ENCODE measurements around the gene IL4I1.

IL4I1 gene

GRCh38 chr19:49887037-49887664, 9.5 kb downstream of the IL4I1 start:
- no peaks in the 10 kb centered on the region for H3K27me3 ChIP-seq (ENCODE audit: control insufficient read depth, insufficient read depth, low read length)
- H3K36me3 ChIP-seq (ENCODE audit: control insufficient read depth, insufficient read depth, low read length), result peaks cover 29% of the 10 kb centered on the region
- DNase-seq (ENCODE audit: low read depth, low spot score), result no peak
- WGBS (ENCODE audit: insufficient coverage, insufficient read length), result no CpG with 5 or more reads among the region's 23 CpGs
- H3K4me3 ChIP-seq (ENCODE audit: low read length), result no peak overlapping the region
- peaks cover 2% of the 10 kb centered on the region; the same call in 1 of the 2 replicates for H3K4me1 ChIP-seq (ENCODE audit: control insufficient read depth, insufficient read depth, low read length)
- no peaks in the 10 kb centered on the region for H3K9me3 ChIP-seq (ENCODE audit: control insufficient read depth, insufficient read depth, low read length)
- no peak overlapping the region for H3K27ac ChIP-seq (ENCODE audit: low read length)

DNA sequence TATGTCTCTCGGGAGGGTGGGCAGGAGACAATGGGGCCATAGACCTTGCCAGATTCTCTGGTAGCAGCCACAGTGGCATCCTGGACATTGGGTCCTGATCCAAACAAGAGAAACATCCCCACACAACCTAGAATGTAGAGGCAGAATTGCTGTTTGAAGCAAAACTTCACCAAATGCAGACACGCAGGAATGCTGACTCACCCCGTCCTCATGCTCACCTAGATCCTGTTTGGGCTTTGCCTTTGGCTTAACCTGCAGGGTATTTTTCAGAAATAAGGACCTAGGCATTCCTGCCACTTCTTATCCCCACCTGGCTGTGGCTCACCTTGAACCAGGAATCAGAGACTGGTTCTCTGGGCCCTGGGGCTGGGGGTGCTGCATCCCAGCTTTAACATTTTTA, 11.9 kb downstream of the IL4I1 start:
- H3K36me3 ChIP-seq (ENCODE audit: control insufficient read depth, insufficient read depth, low read length), result peaks cover 46% of the 10 kb centered on the region

DNA sequence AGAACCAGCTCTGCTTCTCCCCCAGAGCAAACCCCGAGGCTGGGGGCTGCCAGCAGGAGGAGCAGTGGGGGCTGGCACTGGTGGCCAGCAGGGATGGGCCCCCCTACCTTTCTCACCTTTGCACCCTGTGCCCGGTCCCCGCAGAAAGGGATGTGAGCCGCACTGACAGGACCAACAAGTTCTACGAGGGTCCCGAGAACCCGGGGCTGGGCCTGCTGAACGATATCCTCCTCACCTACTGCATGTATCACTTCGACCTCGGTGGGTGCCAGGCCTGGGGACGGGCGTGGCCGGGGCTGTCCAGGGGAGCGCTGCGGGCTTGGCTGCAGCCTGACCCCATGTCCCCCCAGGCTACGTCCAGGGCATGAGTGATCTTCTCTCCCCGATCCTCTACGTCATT, 12.6 kb downstream of the IL4I1 start:
- H3K27ac ChIP-seq (ENCODE audit: low read length), result no peak overlapping the region
- H3K9me3 ChIP-seq (ENCODE audit: control insufficient read depth, insufficient read depth, low read length), result no peaks in the 10 kb centered on the region
- H3K27me3 ChIP-seq (ENCODE audit: control insufficient read depth, insufficient read depth, low read length), result no peaks in the 10 kb centered on the region
- no peak overlapping the region for H3K4me3 ChIP-seq (ENCODE audit: low read length)
- peaks cover 1% of the 10 kb centered on the region for H3K4me1 ChIP-seq (ENCODE audit: control insufficient read depth, insufficient read depth, low read length)
- WGBS (ENCODE audit: insufficient coverage, insufficient read length), result no CpG with 5 or more reads among the region's 18 CpGs
- H3K36me3 ChIP-seq (ENCODE audit: control insufficient read depth, insufficient read depth, low read length), result peaks cover 46% of the 10 kb centered on the region
- DNase-seq (ENCODE audit: low read depth, low spot score), result no peak

More for the DNA sequence above, 11.9 kb downstream of the IL4I1 start:
- H3K27me3 ChIP-seq (ENCODE audit: control insufficient read depth, insufficient read depth, low read length), result no peaks in the 10 kb centered on the region
- no peaks in the 10 kb centered on the region; the same call in 1 of the 2 replicates for H3K4me1 ChIP-seq (ENCODE audit: control insufficient read depth, insufficient read depth, low read length)
- no peak overlapping the region for H3K4me3 ChIP-seq (ENCODE audit: low read length)
- WGBS (ENCODE audit: insufficient coverage, insufficient read length), result no CpG with 5 or more reads among the region's 3 CpGs
- DNase-seq (ENCODE audit: low read depth, low spot score), result no peak
- H3K9me3 ChIP-seq (ENCODE audit: control insufficient read depth, insufficient read depth, low read length), result no peaks in the 10 kb centered on the region
- no peak overlapping the region for H3K27ac ChIP-seq (ENCODE audit: low read length)

DNA sequence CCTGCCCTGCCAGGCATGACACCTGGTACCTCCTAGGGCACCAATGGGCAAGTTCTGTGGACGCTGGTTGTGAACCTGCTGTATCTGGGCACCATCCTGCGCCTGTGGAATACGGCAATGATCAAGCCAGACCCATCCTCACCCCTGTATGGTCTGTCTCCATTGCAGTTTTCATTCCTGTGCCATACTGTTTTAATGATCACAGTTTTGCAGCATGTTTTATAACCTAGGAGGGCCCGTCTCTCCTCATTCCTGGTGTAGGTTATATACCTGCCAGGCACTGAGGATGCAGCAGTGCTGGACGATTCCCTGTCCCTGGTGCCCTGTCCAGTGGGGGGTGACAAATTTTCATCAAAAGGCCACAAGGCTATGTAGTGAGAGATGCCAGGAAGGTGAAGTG, 13.6 kb downstream of the IL4I1 start:
- Histone ChIP-seq H3K4me3 (ENCODE audit: low read length) (no peak overlapping the region), H3K4me1 (ENCODE audit: control insufficient read depth, insufficient read depth, low read length) (peaks cover 3% of the 10 kb centered on the region), H3K27ac (ENCODE audit: low read length) (no peak overlapping the region), H3K27me3 (ENCODE audit: control insufficient read depth, insufficient read depth, low read length) (no peaks in the 10 kb centered on the region), H3K36me3 (ENCODE audit: control insufficient read depth, insufficient read depth, low read length) (peaks cover 46% of the 10 kb centered on the region), H3K9me3 (ENCODE audit: control insufficient read depth, insufficient read depth, low read length) (no peaks in the 10 kb centered on the region)
- no CpG with 5 or more reads among the region's 5 CpGs for WGBS (ENCODE audit: insufficient coverage, insufficient read length)
- no peak for DNase-seq (ENCODE audit: low read depth, low spot score)

DNA sequence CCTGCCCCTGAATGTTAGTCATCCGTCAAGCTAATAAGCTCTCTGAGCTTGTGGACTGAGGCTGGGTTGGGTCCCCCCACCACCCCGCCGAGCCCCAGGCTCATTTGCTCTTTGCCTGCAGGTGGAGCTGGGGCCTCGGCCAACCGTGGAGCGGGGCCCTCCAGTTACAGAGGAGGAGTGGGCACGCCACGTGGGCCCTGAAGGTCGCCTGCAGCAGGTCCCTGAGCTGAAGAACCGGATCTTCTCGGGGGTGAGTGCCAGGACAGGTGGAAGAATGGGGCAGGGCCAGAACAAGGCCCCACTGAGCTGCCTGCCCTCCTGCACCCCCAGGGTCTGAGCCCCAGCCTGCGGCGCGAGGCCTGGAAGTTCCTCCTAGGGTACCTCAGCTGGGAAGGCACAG, 14.0 kb downstream of the IL4I1 start:
- H3K4me1 ChIP-seq (ENCODE audit: control insufficient read depth, insufficient read depth, low read length), result peaks cover 3% of the 10 kb centered on the region
- no peaks in the 10 kb centered on the region for H3K9me3 ChIP-seq (ENCODE audit: control insufficient read depth, insufficient read depth, low read length)
- peaks cover 46% of the 10 kb centered on the region for H3K36me3 ChIP-seq (ENCODE audit: control insufficient read depth, insufficient read depth, low read length)
- no peak overlapping the region for H3K27ac ChIP-seq (ENCODE audit: low read length)
- H3K27me3 ChIP-seq (ENCODE audit: control insufficient read depth, insufficient read depth, low read length), result no peaks in the 10 kb centered on the region
- WGBS (ENCODE audit: insufficient coverage, insufficient read length), result no CpG with 5 or more reads among the region's 14 CpGs
- DNase-seq (ENCODE audit: low read depth, low spot score), result no peak
- no peak overlapping the region for H3K4me3 ChIP-seq (ENCODE audit: low read length)

DNA sequence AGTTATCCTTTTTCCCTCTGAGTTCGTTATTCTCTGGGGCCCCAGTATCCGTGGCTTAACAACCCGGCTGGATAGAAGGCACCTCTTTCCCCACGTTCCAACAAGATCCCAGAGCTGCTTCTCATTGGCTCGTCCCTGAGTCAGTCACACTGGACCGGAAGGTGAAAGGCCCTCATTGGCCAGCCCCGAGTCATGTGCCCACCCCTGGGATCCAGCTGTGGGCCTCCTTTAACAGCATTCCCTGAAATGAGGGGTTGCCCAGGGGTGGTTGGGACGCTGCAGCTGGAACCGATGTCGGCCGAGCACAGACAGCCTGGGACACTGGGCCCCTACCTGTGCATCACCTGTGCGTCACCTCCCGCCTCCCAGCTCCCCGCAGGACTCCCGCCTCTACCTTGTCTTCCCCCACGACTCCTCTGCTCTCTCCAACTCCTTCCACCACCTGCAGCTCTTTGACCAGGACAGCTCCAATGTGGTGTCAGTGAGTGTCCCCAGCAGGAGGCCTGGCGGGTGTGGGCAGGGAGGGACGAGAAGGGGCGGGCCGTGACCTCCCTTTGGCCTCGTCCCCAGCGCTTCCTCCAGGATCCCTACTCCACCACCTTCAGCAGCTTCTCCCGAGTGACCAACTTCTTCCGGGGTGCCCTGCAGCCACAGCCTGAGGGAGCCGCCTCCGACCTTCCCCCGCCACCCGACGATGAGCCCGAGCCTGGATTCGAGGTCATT, 14.9 kb downstream of the IL4I1 start:
- peaks cover 3% of the 10 kb centered on the region for H3K4me1 ChIP-seq (ENCODE audit: control insufficient read depth, insufficient read depth, low read length)
- H3K9me3 ChIP-seq (ENCODE audit: control insufficient read depth, insufficient read depth, low read length), result no peaks in the 10 kb centered on the region
- no peak overlapping the region for H3K27ac ChIP-seq (ENCODE audit: low read length)
- no peak overlapping the region for H3K4me3 ChIP-seq (ENCODE audit: low read length)
- peaks cover 43% of the 10 kb centered on the region for H3K36me3 ChIP-seq (ENCODE audit: control insufficient read depth, insufficient read depth, low read length)
- no CpG with 5 or more reads among the region's 31 CpGs for WGBS (ENCODE audit: insufficient coverage, insufficient read length)
- no peaks in the 10 kb centered on the region for H3K27me3 ChIP-seq (ENCODE audit: control insufficient read depth, insufficient read depth, low read length)
- DNase-seq (ENCODE audit: low read depth, low spot score), result no peak

- peaks cover 43% of the 10 kb centered on the region for H3K36me3 ChIP-seq (ENCODE audit: control insufficient read depth, insufficient read depth, low read length)
- H3K27me3 ChIP-seq (ENCODE audit: control insufficient read depth, insufficient read depth, low read length), result no peaks in the 10 kb centered on the region
- no peak overlapping the region for H3K27ac ChIP-seq (ENCODE audit: low read length)
- no CpG with 5 or more reads among the region's 17 CpGs for WGBS (ENCODE audit: insufficient coverage, insufficient read length)
- no peak for DNase-seq (ENCODE audit: low read depth, low spot score)
- H3K9me3 ChIP-seq (ENCODE audit: control insufficient read depth, insufficient read depth, low read length), result no peaks in the 10 kb centered on the region
- H3K4me3 ChIP-seq (ENCODE audit: low read length), result no peak overlapping the region
- peaks cover 3% of the 10 kb centered on the region for H3K4me1 ChIP-seq (ENCODE audit: control insufficient read depth, insufficient read depth, low read length)
These were observed 15.5 kb downstream of the IL4I1 start for GRCh38 chr19:49881186-49881585.

DNA sequence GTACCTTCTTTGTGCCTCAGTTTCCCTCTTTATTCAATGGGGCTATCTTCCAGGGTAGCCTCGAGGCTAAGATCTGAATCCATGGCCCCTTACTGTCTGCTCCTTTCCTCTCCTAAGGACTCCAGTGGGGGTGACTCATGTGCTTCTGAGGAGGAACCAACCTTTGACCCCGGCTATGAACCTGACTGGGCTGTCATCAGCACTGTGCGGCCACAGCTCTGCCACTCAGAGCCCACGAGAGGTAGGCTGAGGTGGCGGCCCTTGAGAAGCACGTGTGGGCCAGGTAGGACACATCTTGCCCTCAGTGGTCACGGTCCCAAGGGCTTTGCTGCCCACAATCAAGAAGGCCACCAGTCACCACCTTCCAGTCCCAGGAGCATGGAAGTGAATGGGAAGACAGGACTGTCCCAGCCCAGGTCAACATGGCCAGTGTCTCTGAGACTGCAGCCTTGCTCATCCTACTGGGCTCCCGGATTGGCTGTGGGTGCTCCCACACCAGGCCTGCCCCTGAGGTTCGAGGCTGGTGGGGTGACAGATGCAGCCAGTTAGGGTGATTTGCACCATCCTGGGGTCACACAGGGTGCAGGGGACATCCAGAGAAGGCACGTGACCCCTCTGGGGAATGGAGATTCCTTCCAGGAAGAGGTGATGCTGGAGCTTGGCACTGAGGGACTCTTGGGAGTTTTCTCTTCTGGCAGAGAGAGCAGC, 16.4 kb downstream of the IL4I1 start:
- no CpG with 5 or more reads among the region's 10 CpGs for WGBS (ENCODE audit: insufficient coverage, insufficient read length)
- peaks cover 43% of the 10 kb centered on the region for H3K36me3 ChIP-seq (ENCODE audit: control insufficient read depth, insufficient read depth, low read length)
- no peak for DNase-seq (ENCODE audit: low read depth, low spot score)
- H3K4me3 ChIP-seq (ENCODE audit: low read length), result no peak overlapping the region
- no peaks in the 10 kb centered on the region for H3K9me3 ChIP-seq (ENCODE audit: control insufficient read depth, insufficient read depth, low read length)
- H3K27me3 ChIP-seq (ENCODE audit: control insufficient read depth, insufficient read depth, low read length), result no peaks in the 10 kb centered on the region
- H3K27ac ChIP-seq (ENCODE audit: low read length), result no peak overlapping the region
- H3K4me1 ChIP-seq (ENCODE audit: control insufficient read depth, insufficient read depth, low read length), result peaks cover 4% of the 10 kb centered on the region

DNA sequence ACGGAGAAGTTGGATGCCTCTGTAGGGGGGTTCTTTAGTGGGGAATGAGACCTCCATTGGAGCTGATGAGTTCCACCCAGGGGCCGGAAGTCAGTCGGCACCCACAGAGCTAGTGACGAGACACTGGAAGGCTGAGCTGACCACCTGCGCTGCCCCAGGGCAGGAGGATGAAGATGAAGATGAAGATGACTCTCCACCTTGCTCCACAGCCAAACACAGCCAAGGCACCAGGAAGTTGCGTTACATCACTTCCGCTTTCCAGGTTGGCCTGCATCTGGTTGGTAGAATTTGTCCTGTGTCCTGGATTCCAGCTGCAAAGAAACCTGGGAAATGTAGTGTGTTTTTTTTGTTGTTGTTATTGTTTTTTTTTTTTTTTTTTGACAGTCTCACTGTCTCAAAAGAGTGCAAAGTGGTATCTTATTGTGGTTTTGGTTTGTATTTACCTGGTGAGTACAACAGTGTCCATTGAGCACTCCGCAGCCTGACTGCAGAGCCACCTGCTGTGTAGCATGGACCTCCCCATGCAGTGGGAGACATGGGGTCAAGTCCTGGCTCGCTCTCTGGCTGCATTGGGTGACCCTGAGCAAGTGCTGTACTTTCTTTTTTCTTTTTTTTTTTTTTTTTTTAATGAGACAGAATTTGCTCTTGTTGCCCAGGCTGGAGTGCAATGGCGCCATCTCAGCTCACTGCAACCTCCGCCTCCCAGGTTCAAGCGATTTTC, 17.3 kb downstream of the IL4I1 start:
- H3K27ac ChIP-seq (ENCODE audit: low read length), result no peak overlapping the region
- H3K4me3 ChIP-seq (ENCODE audit: low read length), result no peak overlapping the region
- H3K27me3 ChIP-seq (ENCODE audit: control insufficient read depth, insufficient read depth, low read length), result no peaks in the 10 kb centered on the region
- DNase-seq (ENCODE audit: low read depth, low spot score), result no peak
- no CpG with 5 or more reads among the region's 12 CpGs for WGBS (ENCODE audit: insufficient coverage, insufficient read length)
- peaks cover 5% of the 10 kb centered on the region for H3K4me1 ChIP-seq (ENCODE audit: control insufficient read depth, insufficient read depth, low read length)
- H3K9me3 ChIP-seq (ENCODE audit: control insufficient read depth, insufficient read depth, low read length), result no peaks in the 10 kb centered on the region
- peaks cover 38% of the 10 kb centered on the region for H3K36me3 ChIP-seq (ENCODE audit: control insufficient read depth, insufficient read depth, low read length)

DNA sequence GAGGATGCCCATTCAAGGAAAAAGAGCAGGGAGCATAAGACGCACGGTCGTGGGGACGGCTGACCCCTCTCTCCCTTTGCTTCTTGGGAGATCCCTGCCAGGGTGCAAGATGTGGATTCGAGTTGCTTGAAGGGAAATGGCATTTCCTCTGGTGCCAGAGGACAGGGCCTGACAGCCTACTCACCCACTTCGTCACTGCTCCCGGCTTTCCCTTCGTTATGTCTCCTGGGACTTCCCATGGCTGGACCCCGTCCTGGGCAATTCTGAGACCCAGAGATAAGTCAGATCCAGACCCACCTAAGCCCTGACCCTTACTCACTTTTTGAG, 18.0 kb downstream of the IL4I1 start:
- no peak for DNase-seq (ENCODE audit: low read depth, low spot score)
- WGBS (ENCODE audit: insufficient coverage, insufficient read length), result no CpG with 5 or more reads among the region's 9 CpGs
- Histone ChIP-seq H3K36me3 (ENCODE audit: control insufficient read depth, insufficient read depth, low read length) (peaks cover 31% of the 10 kb centered on the region), H3K27ac (ENCODE audit: low read length) (no peak overlapping the region), H3K27me3 (ENCODE audit: control insufficient read depth, insufficient read depth, low read length) (no peaks in the 10 kb centered on the region), H3K9me3 (ENCODE audit: control insufficient read depth, insufficient read depth, low read length) (no peaks in the 10 kb centered on the region), H3K4me1 (ENCODE audit: control insufficient read depth, insufficient read depth, low read length) (peaks cover 5% of the 10 kb centered on the region), H3K4me3 (ENCODE audit: low read length) (peak overlapping the region; percentile 87; the same call in 1 of the 2 replicates)

All from iPS DF 6.9 (cell line).